ENCODE data around the gene RASA4. TPM values are rescaled to one million over a fixed set of nuclear protein-coding genes. Genes with fewer than 3 reads are reported as not detected.
"Not testable (repeated sequence)": the region's sequence is repeated elsewhere in the genome, so short reads cannot be mapped to it uniquely, and the experiment has no call there.

The RASA4 gene
- total and polyA plus RNA-seq, 9 of the 15 experiments (the other 6 are each of a cell fraction or from before 2014, with no cell fraction given) = 0.36 to 10.9 (median 2.8) TPM

- in situ Hi-C loops (cut with MboI); H3K27ac ChIP-seq (ENCODE audit: extremely low read depth, low read depth, low read length); POLR2A ChIA-PET; H3K4me1 ChIP-seq (replicated peaks in 1 of 2; ENCODE audit: control insufficient read depth in 2 of 2, insufficient read depth in 2 of 2, low read length in 2 of 2); CTCF ChIA-PET (ENCODE audit: low intra/inter-chr PET ratio); H3K4me2 ChIP-seq (ENCODE audit: insufficient read depth, low read length); H3K9ac ChIP-seq (ENCODE audit: insufficient read depth in 1 of 2, low read depth in 2 of 2, low read length in 2 of 2); H4K20me1 ChIP-seq (replicated peaks; ENCODE audit: control insufficient read depth, insufficient read depth, low read length); FAIRE-seq; H3K4me3 ChIP-seq; H3K36me3 ChIP-seq (ENCODE audit: control insufficient read depth, insufficient read depth, low read length); H3K79me2 ChIP-seq (ENCODE audit: control insufficient read depth, insufficient read depth, low read length); BruUV-seq (replicated peaks); H3K9me1 ChIP-seq (ENCODE audit: control insufficient read depth, insufficient read depth, low read length); intact Hi-C loops (cut with micrococcal nuclease); H2AFZ ChIP-seq (ENCODE audit: low read depth, low read length); H3K27me3 ChIP-seq (ENCODE audit: control insufficient read depth in 2 of 2, insufficient read depth in 2 of 2, low read length in 2 of 2); H3K9me3 ChIP-seq (replicated peaks; ENCODE audit: control insufficient read depth, insufficient read depth, low read depth, low read length); DNase-seq (ENCODE audit: extremely low read depth in 1 of 4, low spot score in 3 of 4): not testable (repeated sequence)
- TF ChIP-seq, protein P1, sequence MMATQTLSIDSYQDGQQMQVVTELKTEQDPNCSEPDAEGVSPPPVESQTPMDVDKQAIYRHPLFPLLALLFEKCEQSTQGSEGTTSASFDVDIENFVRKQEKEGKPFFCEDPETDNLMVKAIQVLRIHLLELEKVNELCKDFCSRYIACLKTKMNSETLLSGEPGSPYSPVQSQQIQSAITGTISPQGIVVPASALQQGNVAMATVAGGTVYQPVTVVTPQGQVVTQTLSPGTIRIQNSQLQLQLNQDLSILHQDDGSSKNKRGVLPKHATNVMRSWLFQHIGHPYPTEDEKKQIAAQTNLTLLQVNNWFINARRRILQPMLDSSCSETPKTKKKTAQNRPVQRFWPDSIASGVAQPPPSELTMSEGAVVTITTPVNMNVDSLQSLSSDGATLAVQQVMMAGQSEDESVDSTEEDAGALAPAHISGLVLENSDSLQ (IDR thresholded peaks at IDR 0.05) = peak; percentile 38; the same call in 1 of the 2 replicates
- 0% methylated on average over 6 of the region's 26 CpGs for whole genome bisulfite sequencing (ENCODE audit: insufficient coverage, low coverage, missing lambda C conversion rate)
- peak; percentile 89 for ATAC-seq
Measured at GRCh38 chr7:102592477-102593019, 24.0 kb downstream of the RASA4 start.

DNA sequence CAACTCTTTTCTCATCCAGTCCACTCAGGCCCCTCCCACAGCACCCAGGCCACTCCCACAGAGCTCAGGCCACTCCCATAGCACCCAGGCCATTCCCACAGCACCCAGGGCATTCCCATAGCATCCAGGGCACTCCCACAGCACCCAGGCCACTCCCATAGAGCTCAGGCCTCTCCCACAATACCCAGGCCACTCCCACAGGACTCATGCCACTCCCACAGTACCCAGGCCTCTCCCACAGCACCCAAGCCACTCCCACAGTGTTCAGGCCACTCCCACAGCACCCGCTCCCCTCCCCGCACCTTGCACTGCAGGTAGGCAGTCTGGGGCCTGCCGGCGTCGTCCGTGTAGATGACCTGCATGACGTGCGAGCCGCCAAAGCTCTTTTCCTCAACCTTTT, 26.7 kb downstream of the RASA4 start:
- H3K27me3 ChIP-seq (ENCODE audit: control insufficient read depth in 2 of 2, insufficient read depth in 2 of 2, low read length in 2 of 2); intact Hi-C loops (cut with micrococcal nuclease); H2AFZ ChIP-seq (ENCODE audit: low read depth, low read length); H3K36me3 ChIP-seq (ENCODE audit: control insufficient read depth, insufficient read depth, low read length); H3K79me2 ChIP-seq (ENCODE audit: control insufficient read depth, insufficient read depth, low read length); H3K9ac ChIP-seq (ENCODE audit: insufficient read depth in 1 of 2, low read depth in 2 of 2, low read length in 2 of 2); H3K4me3 ChIP-seq; H3K4me1 ChIP-seq (replicated peaks in 1 of 2; ENCODE audit: control insufficient read depth in 2 of 2, insufficient read depth in 2 of 2, low read length in 2 of 2); H3K9me3 ChIP-seq (replicated peaks; ENCODE audit: control insufficient read depth, insufficient read depth, low read depth, low read length); H4K20me1 ChIP-seq (replicated peaks; ENCODE audit: control insufficient read depth, insufficient read depth, low read length); CTCF ChIA-PET (ENCODE audit: low intra/inter-chr PET ratio); H3K9me1 ChIP-seq (ENCODE audit: control insufficient read depth, insufficient read depth, low read length); H3K4me2 ChIP-seq (ENCODE audit: insufficient read depth, low read length); BruUV-seq (replicated peaks); DNase-seq (ENCODE audit: extremely low read depth in 1 of 4, low spot score in 3 of 4); POLR2A ChIA-PET; H3K27ac ChIP-seq (ENCODE audit: extremely low read depth, low read depth, low read length); in situ Hi-C loops (cut with MboI): not testable (repeated sequence)
- ATAC-seq = peak; percentile 94
- peak; percentile 75 for FAIRE-seq
- WGBS (ENCODE audit: insufficient coverage, low coverage, missing lambda C conversion rate) = no CpG with 5 or more reads among the region's 9 CpGs

- FAIRE-seq; H3K9ac ChIP-seq (ENCODE audit: insufficient read depth in 1 of 2, low read depth in 2 of 2, low read length in 2 of 2); H3K36me3 ChIP-seq (ENCODE audit: control insufficient read depth, insufficient read depth, low read length); CTCF ChIA-PET (ENCODE audit: low intra/inter-chr PET ratio); H3K27me3 ChIP-seq (ENCODE audit: control insufficient read depth in 2 of 2, insufficient read depth in 2 of 2, low read length in 2 of 2); H3K9me3 ChIP-seq (replicated peaks; ENCODE audit: control insufficient read depth, insufficient read depth, low read depth, low read length); in situ Hi-C loops (cut with MboI); H2AFZ ChIP-seq (ENCODE audit: low read depth, low read length); BruUV-seq (replicated peaks); POLR2A ChIA-PET; H3K4me2 ChIP-seq (ENCODE audit: insufficient read depth, low read length); intact Hi-C loops (cut with micrococcal nuclease); H3K4me1 ChIP-seq (replicated peaks in 1 of 2; ENCODE audit: control insufficient read depth in 2 of 2, insufficient read depth in 2 of 2, low read length in 2 of 2); H3K4me3 ChIP-seq; H4K20me1 ChIP-seq (replicated peaks; ENCODE audit: control insufficient read depth, insufficient read depth, low read length); H3K79me2 ChIP-seq (ENCODE audit: control insufficient read depth, insufficient read depth, low read length); H3K9me1 ChIP-seq (ENCODE audit: control insufficient read depth, insufficient read depth, low read length); H3K27ac ChIP-seq (ENCODE audit: extremely low read depth, low read depth, low read length); DNase-seq (ENCODE audit: extremely low read depth in 1 of 4, low spot score in 3 of 4): not testable (repeated sequence)
- WGBS (ENCODE audit: insufficient coverage, low coverage, missing lambda C conversion rate) = no CpG with 5 or more reads among the region's 5 CpGs
- peak; percentile 89 for ATAC-seq
Measured at GRCh38 chr7:102583495-102583894, 33.1 kb downstream of the RASA4 start.

GRCh38 chr7:102581722-102582121, 34.8 kb downstream of the RASA4 start:
- H3K27ac ChIP-seq (ENCODE audit: extremely low read depth, low read depth, low read length) = not testable (repeated sequence)

More at GRCh38 chr7:102581722-102582121, 34.8 kb downstream of the RASA4 start:
- DNase-seq (ENCODE audit: extremely low read depth in 1 of 4, low spot score in 3 of 4); H3K36me3 ChIP-seq (ENCODE audit: control insufficient read depth, insufficient read depth, low read length); FAIRE-seq; H3K4me2 ChIP-seq (ENCODE audit: insufficient read depth, low read length); H3K9ac ChIP-seq (ENCODE audit: insufficient read depth in 1 of 2, low read depth in 2 of 2, low read length in 2 of 2); in situ Hi-C loops (cut with MboI); H3K4me1 ChIP-seq (replicated peaks in 1 of 2; ENCODE audit: control insufficient read depth in 2 of 2, insufficient read depth in 2 of 2, low read length in 2 of 2); POLR2A ChIA-PET; H3K9me1 ChIP-seq (ENCODE audit: control insufficient read depth, insufficient read depth, low read length); CTCF ChIA-PET (ENCODE audit: low intra/inter-chr PET ratio); H3K4me3 ChIP-seq; intact Hi-C loops (cut with micrococcal nuclease); ATAC-seq; H3K27me3 ChIP-seq (ENCODE audit: control insufficient read depth in 2 of 2, insufficient read depth in 2 of 2, low read length in 2 of 2); H4K20me1 ChIP-seq (replicated peaks; ENCODE audit: control insufficient read depth, insufficient read depth, low read length); BruUV-seq (replicated peaks); H3K9me3 ChIP-seq (replicated peaks; ENCODE audit: control insufficient read depth, insufficient read depth, low read depth, low read length); H2AFZ ChIP-seq (ENCODE audit: low read depth, low read length); H3K79me2 ChIP-seq (ENCODE audit: control insufficient read depth, insufficient read depth, low read length): not testable (repeated sequence)
- no CpG with 5 or more reads among the region's 5 CpGs for WGBS (ENCODE audit: insufficient coverage, low coverage, missing lambda C conversion rate)

All from K562 (cell line).